Heart left ventricle (tissue), 16 donors: ENCODE results near the gene SHISA9. TPM values are rescaled to one million over a fixed set of nuclear protein-coding genes. Genes with fewer than 3 reads are reported as not detected.

Source experiments
- ATAC-seq, 4 donors: fragments of 200-7000 bp; cut with Tn5 transposase; one replicate each; pipeline ENCODE4 v1.9.1; 2020 to 2022; ENCODE audit warnings: moderate library complexity in 4 of 4, mild to moderate bottlenecking in 3 of 4, moderate number of reproducible peaks in 1 of 4
- DNase-seq, 5 donors: peaks; one replicate each; pipeline ENCODE4 v3.0.0-alpha.2; 2020
- H3K27ac ChIP-seq, 12 donors: fragments of 200-600 bp; sonication (generic) in 4 of 12; one replicate each; pipeline versions ENCODE4 v1.5.0 to v1.8.0; 2016 to 2022; ENCODE audit warnings: mild to moderate bottlenecking in 2 of 12
- H3K27me3 ChIP-seq, 9 donors: fragments of 200-600 bp; sonication (generic) in 2 of 9; one replicate each; pipeline versions ENCODE4 v1.5.1 to v1.8.0; 2016 to 2022; ENCODE audit warnings: mild to moderate bottlenecking in 3 of 9
- H3K36me3 ChIP-seq, 9 donors: fragments of 200-600 bp; sonication (generic) in 2 of 9; one replicate each; pipeline versions ENCODE4 v1.5.0 to v1.8.0; 2018 to 2022; ENCODE audit warnings: mild to moderate bottlenecking in 2 of 9
- H3K4me1 ChIP-seq, 12 donors: fragments of 200-600 bp; sonication (generic) in 4 of 12; one replicate each; pipeline versions ENCODE4 v1.5.0 to v1.8.0; 2016 to 2022; ENCODE audit warnings: mild to moderate bottlenecking in 3 of 12
- H3K4me3 ChIP-seq, 12 donors: fragments of 200-600 bp; sonication (generic) in 4 of 12; one replicate each; pipeline versions ENCODE4 v1.5.0 to v1.8.0; 2017 to 2022; ENCODE audit warnings: mild to moderate bottlenecking in 9 of 12, moderate library complexity in 4 of 12
- H3K9me3 ChIP-seq, 12 donors: fragments of 200-600 bp; sonication (generic) in 4 of 12; one replicate each; pipeline versions ENCODE4 v1.5.0 to v1.8.0; 2016 to 2022; ENCODE audit warnings: mild to moderate bottlenecking in 1 of 12
- POLR2A ChIP-seq, 2 donors: fragments of 450-650 bp; IDR thresholded peaks; one replicate each; pipeline ENCODE4 v1.6.1; 2017; ENCODE audit warnings: antibody characterized with exemption in 2 of 2, mild to moderate bottlenecking in 2 of 2, moderate library complexity in 2 of 2
- WGBS, 4 donors: extraction: QIAGEN DNeasy Blood & Tissue Kit in 2 of 4; methylation state at CpG; one replicate each; pipeline versions ENCODE4 v1.1.5 to v1.1.7; 2013 to 2018; 5-methylcytosine and 5-hydroxymethylcytosine counted together
- intact Hi-C, 10 donors: fragments of 100-400 bp; cut with DNase I; formaldehyde crosslinking; loops; one replicate each; pipeline versions ENCODE4 v1.11.1 to v1.14.2; 2022
- polyA plus RNA-seq, 2 donors: library from polyadenylated mRNA; stranded (reverse); fragments of 200-250 nt; gene quantifications; one replicate each; pipeline ENCODE4 v1.2.3, GENCODE V29; 2013
- total RNA-seq, 9 donors: library from RNA; depleted of rRNA in 2 of 9; stranded (reverse); fragments of >200 nt in 2 of 9; fragmentation: NEBNext Ultra II Directional in 3 of 9; extraction: Animal tissue kit (Norgen Biotek cat#: 25700) in 3 of 9; gene quantifications; one replicate each; pipeline versions ENCODE4 v1.1.0 to v1.2.4, GENCODE V29; 2016 to 2023
- TF ChIP-seq, protein P1 (sequence below), 12 donors: fragments of 200-600 bp; sonication (generic) in 4 of 12; IDR thresholded peaks; one replicate each; pipeline versions ENCODE4 v1.5.0 to v1.8.0; 2018 to 2022; ENCODE audit warnings: antibody characterized with exemption in 12 of 12, mild to moderate bottlenecking in 5 of 12
- donor health status: ischemic (EF 13 %, LVEDD 7.1; RV severe dilation, severe dysfunction).
- donor health status: healthy with polysubstance abuse.
- donor health status: DM: no; HTN: yes; CAD: no.
- donor health status: DM: no; HTN: no; CAD: no.
- donor health status: ischemic (EF 25% LVEDD 6.9; RV normal size, moderate dysfunction).
- donor health status: ischemic (EF 25% LVEDD 5.7; RV mildly dilated, moderate dysfunction).
- donor health status: healthy.
- donor health status: DM: yes; HTN: yes; CAD: no.
- donor health status: ischemic (EF 35%, LVEDD 5.7; RV mildly dilated, moderate dysfunction).
- donor health status: nonischemic (EF 11% LVEDD 7.7; RV severe dilation, severe dysfunction).
- donor health status: DM: yes; HTN: yes; CAD: no.
- donor health status: PGD.
- donor health status: ischemic (EF 29% LVEDD 5.4; RV normal size, mild dysfunction).
- donor health status: nonischemic (EF 23%, LVEDD 6.1; RV moderate dilation, normal function).

Gene SHISA9
- total and polyA plus RNA-seq, 11 donors, result 0.08 to 0.83 (median 0.24) TPM; not detected in 1

DNA sequence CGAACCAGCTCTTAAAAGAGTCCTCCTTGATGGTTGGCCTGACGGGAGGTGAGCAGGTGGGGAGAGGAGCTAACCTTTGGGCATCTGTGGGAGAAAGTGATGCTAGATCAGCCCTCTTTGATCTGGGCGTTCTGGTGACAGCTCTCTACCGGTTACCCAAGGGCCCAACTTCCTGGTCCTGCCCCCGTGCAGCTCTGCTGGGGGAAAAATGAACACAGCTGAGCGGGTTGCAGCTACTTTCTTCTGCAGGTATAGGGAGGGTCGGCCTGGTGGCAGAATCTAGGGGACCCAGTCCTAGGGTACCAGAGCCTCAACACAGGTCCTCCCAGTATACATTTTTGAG lies 2.9 kb downstream of the SHISA9 start:
- Histone ChIP-seq H3K36me3 (no peaks in the 10 kb centered on the region), H3K27ac (no peak overlapping the region), H3K27me3 (peaks cover 29 to 82% (median 59%) of the 10 kb centered on the region in 9 donors), H3K9me3 (no peaks in the 10 kb centered on the region), H3K4me1 (peaks cover 0 to 38% (median 0%) of the 10 kb centered on the region in 12 donors), H3K4me3 (no peak overlapping the region)
- intact Hi-C loops, result loop anchor here in 1 of 10 donors (5.0 kb wide), 1 partner anchor 668 kb away; no protein-coding TSS in a partner anchor
- WGBS, 4 donors, result 11 to 42% (median 21%) methylated on average over 2 to 7 of the region's 7 CpGs
- ATAC-seq (no peak), DNase-seq (no peak)
- TF ChIP-seq, protein P1, sequence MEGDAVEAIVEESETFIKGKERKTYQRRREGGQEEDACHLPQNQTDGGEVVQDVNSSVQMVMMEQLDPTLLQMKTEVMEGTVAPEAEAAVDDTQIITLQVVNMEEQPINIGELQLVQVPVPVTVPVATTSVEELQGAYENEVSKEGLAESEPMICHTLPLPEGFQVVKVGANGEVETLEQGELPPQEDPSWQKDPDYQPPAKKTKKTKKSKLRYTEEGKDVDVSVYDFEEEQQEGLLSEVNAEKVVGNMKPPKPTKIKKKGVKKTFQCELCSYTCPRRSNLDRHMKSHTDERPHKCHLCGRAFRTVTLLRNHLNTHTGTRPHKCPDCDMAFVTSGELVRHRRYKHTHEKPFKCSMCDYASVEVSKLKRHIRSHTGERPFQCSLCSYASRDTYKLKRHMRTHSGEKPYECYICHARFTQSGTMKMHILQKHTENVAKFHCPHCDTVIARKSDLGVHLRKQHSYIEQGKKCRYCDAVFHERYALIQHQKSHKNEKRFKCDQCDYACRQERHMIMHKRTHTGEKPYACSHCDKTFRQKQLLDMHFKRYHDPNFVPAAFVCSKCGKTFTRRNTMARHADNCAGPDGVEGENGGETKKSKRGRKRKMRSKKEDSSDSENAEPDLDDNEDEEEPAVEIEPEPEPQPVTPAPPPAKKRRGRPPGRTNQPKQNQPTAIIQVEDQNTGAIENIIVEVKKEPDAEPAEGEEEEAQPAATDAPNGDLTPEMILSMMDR (IDR thresholded peaks at IDR 0.05), result no peak
- no peak for TF ChIP-seq POLR2A (IDR thresholded peaks at IDR 0.05)

DNA sequence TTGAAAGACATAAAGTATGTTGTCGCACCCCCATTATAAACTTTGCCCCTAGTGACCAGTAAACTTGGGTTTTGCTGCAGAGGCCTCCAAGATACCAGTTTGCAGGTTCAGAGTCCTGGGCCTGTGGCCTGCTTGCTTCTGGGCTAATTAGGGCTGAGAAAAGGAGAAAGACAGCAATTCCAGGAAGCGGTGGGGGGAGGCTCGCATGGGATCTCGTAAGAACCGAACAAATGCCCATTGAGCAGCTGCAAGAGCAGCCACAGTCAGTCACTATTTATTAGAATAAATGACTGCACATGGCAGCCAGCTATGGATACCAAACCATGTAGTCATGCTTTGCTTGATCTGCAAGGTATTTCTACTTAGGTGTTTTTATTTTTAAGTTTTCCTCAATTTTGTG lies 4.9 kb downstream of the SHISA9 start:
- no peak for DNase-seq
- Histone ChIP-seq H3K27me3 (peaks cover 19 to 62% (median 42%) of the 10 kb centered on the region in 9 donors), H3K4me3 (no peak overlapping the region), H3K36me3 (no peaks in the 10 kb centered on the region), H3K27ac (no peak overlapping the region), H3K4me1 (peaks cover 0 to 30% (median 0%) of the 10 kb centered on the region in 12 donors), H3K9me3 (peaks cover 0 to 5% (median 0%) of the 10 kb centered on the region in 12 donors)
- ATAC-seq, result no peak
- TF ChIP-seq POLR2A (IDR thresholded peaks at IDR 0.05), result no peak
- TF ChIP-seq, protein P1 (IDR thresholded peaks at IDR 0.05), result no peak
- 66 to 72% (median 68%) methylated on average over 5 of the region's 5 CpGs for WGBS, 4 donors
- intact Hi-C loops, result loop anchor here in 1 of 10 donors (5.0 kb wide), 1 partner anchor 449 kb away; no protein-coding TSS in a partner anchor

DNA sequence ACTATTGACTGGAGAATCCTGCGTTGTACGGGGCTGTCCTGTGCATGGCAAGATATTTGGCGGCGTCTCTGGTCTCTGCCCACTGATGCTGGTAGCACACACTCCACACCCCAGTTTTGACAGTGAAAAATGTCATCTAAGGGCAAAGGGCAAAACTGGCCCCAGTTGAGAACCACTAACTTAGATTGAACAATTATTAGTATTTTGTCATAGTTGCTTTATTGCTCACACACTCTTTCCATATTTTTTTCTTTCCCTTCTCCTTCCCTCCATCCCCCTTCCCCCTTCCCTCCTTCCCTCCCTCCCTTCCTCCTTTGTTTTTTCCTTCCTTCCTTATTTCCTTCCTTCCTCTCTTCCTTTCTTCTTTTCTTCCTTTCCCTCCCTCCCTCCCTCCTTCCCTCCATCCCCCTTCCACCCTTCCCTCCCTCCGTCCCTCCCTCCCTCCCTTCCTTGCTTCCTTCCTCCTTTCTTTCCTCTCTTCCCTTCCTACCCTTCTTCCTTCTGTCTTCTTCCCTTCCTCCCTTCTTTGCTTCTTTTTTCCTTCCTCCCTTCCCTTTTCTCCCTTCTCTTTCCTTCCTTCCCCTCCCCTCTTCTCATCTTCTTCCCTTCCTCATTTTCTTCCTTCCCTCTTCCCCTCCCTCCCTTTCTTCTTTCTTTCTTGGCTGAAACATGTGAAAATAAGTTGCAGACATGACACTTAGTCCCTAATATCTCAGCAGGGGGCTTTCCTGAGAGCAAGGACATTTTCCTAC lies 5.5 kb downstream of the SHISA9 start:
- 78 to 86% (median 83%) methylated on average over 5 of the region's 5 CpGs for WGBS, 4 donors

More for the DNA sequence above, 5.5 kb downstream of the SHISA9 start:
- DNase-seq (no peak), ATAC-seq (no peak)
- TF ChIP-seq POLR2A (IDR thresholded peaks at IDR 0.05), result no peak
- TF ChIP-seq, protein P1 (IDR thresholded peaks at IDR 0.05), result no peak
- Histone ChIP-seq H3K36me3 (no peaks in the 10 kb centered on the region), H3K27ac (no peak overlapping the region), H3K4me1 (peaks cover 0 to 24% (median 0%) of the 10 kb centered on the region in 12 donors), H3K4me3 (no peak overlapping the region), H3K9me3 (peaks cover 0 to 5% (median 0%) of the 10 kb centered on the region in 12 donors), H3K27me3 (peaks cover 16 to 58% (median 42%) of the 10 kb centered on the region in 9 donors)
- intact Hi-C loops, result loop anchor here in 1 of 10 donors (5.0 kb wide), 1 partner anchor 450 kb away; no protein-coding TSS in a partner anchor
